Activated CD8-positive, alpha-beta memory T cell treated with anti-CD3 and anti-CD28 coated beads, Interleukin-2, amount 50 U/mL, for 24 hours (primary cell): ENCODE results near the gene LSAMP.
"Not testable (repeated sequence)": the region's sequence is repeated elsewhere in the genome, so short reads cannot be mapped to it uniquely, and the experiment has no call there.

ENCODE experiments used
- DNase-seq: peaks from one replicate; pipeline ENCODE4 v3.0.0-alpha.2; 2020; ENCODE audit errors: extremely low read depth

LSAMP gene

DNA sequence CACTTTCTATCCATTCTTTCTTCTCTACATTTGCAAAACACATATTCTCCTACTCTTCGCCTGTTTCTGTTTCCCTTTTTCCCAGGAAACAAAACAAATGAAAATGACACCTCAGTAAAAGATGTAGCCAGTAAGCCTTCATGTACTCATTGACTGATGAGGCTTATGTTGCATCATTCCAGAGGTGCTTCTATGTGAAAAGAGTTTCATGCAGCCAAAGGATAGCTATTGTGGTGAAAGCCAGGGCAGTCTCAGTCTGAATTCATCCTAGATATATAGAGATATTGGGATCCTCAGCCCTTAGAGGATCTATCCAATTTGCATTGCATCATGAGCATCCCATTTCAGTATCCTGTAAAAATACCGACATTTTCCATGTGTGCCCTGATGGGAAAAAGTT is 554.7 kb downstream of the LSAMP start:
- DNase-seq, result no peak

DNA sequence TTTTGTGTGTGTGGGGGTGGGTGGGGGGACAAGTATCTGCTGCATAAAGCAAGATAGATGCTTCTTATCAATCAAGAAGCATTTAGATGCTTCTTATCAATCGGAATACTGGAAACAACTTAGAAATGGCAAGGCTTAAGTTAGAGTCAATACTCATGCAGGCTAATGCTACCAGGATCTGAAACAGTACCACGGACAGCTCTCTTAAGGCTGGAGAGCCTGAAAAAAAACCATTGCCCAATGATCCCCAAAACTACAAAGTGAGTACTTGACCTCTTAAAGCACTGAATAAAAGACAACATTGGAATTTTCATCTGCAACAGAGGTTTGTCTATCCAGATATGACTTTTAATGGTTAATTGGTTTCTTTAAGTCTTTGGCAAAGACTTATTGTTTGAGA is 559.7 kb downstream of the LSAMP start:
- no peak for DNase-seq

DNA sequence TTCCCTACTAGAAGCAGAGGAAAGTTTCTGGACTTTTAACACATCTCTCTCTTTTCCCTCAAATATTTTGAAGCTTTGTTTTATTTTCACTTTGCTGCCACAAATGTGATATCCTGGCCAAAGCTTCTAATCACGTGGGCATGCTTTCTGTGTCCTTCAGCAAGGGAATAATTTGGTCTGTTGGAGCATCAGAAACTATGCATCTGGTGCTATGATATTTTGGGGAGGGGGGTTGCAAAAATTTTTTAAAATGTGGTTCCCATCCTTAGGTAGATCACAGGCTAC is 567.7 kb downstream of the LSAMP start:
- DNase-seq, result no peak

DNA sequence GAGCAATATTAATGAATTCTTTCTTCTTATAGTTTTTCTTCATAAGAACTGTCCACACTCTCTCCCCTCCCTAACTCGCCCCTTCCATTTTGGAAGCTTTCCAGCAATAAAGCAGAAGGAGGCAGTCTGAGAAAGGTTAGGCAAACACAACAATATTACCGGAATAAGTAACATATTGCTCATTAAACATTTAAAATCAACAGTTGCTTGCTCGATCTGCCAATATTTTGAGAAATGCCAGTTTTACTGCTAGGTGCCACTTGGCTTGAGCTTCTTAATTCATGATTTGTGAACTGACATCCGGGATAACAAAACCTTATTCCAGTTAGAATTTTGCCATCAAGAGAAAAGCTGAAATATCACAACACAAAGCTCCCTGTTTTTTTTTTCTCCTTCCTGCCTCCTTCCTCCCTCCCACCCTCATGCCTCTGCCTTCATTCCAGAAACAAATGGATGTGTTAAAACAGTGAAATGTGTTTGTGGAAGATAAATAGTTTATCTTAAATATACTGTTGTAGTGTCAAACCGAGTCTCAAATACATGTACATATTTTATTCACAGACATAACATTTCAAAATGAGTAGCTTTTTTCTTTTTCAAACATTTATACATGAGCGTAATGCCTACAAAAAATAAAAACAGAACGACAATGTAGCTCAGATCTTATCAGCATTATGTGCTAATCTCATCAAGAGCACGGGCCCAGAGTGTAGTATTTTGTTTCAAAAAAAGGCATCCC is 568.2 kb downstream of the LSAMP start:
- no peak for DNase-seq

DNA sequence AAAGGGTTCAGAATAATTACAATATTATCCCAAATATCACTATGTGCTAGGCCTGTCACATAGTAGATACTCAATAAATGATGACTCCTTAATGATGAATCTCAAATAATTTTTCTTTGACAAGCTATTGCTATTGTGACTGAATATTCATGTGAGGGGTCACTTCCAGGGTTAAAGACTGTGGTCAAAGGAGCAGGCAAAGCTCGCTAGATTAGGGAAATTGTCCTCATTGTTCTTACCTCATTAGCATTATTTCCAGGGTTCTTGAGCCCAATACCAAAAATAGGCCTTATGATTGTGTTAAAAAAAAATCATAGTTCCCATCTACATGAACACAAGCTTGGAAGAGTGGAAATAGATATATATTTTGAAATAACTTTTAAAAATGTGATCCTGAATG is 569.8 kb downstream of the LSAMP start:
- DNase-seq, result no peak

DNA sequence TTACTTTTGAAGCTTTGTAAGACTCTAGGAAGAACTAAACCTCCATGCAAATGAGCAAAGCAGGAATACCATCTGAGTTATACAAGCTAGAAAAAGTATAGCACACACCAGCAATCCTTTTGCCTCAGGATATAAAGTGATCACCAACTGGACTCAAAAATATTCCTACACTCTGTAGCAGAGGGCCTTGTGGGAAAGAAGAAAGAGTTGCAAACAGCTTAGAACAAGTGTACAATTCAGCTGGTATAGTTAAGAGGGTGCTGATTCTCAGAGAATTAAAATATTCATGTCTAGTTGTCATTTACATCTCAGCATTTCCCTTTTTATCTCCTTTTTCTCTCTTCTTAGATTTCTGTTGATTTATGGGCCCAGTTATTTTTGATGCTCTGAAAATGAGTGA is 573.6 kb downstream of the LSAMP start:
- no peak for DNase-seq

DNA sequence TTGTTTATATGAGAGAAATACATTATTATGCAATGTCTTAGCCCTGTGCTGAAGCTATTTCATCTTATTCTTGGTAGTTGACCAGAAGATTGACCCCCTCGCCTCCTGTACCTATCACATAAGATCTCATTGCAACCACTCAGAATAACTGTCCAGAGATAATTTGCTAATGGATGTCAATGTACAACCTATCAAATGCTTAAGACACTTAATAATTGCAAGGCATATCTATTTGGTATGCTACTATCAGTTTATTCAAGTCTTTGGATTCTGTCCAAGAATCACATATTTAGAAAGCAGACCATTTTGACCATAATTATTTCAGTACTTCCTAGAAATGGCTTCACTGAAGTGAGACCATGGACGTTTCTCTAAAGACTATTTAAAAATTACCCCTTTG is 580.4 kb downstream of the LSAMP start:
- DNase-seq, result no peak

DNA sequence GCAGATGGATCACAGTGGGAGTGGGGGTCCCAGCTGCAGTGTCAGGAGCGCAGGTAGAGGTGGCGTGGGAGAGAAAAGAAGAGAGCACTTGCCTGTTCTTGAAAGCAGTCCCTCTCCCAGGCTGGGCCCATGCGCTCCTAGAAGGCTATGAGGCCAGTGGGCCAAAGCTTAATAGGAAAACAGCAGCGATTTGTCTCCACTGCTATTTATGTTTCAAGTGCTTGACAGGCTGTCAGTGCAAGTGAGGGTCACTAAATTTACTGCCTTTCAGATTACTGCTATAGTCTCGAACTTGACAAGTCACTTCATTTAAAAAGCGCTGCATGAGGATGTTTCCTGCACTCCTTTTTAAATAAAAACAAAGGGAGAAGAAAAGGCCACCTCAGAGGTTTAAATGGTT is 582.4 kb downstream of the LSAMP start:
- no peak for DNase-seq

DNA sequence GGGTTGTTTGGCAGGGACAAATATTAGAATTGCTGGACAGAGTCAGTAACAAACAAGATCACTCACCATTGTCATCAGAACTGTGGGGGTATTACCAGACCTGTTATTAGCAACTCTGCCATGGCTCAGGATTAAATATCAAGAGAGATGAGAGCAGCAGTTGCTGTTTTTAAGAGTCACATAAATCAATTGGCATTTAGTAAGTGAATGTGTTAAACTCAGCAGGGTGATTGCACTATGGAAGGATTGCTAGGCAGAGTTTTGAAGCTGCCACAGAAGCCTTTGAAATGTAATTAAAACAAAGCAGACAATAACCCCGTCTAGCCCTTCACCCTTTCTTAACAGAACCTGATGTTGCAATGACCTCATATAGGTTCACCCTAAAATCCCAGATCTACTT is 583.2 kb downstream of the LSAMP start:
- DNase-seq, result no peak

DNA sequence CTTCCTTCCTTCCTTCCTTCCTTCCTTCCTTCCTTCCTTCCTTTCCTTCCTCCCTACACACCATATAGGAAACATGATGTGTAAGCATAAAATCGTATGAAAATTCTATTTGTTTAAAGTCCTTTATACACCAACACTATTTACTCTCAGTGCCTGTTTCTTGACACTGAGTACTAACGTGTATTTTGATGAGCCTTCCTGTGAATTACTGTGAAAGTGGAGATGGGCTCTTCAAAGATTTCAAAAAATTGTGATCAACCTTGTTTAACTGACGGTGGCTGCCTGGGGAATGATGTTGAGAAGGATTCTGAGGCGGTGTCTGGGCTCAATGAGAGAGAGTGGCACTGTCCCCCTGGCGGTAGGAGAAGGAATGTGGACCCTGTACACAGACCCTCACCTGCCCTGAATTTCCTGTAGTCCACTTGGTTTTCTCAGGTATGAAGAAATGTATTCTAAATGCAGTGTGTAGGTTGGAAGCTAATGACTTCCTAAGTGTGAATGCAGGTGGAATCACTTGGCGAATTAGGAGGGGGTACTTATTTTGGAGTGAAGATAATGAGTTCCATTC is 584.0 kb downstream of the LSAMP start:
- no peak for DNase-seq

DNA sequence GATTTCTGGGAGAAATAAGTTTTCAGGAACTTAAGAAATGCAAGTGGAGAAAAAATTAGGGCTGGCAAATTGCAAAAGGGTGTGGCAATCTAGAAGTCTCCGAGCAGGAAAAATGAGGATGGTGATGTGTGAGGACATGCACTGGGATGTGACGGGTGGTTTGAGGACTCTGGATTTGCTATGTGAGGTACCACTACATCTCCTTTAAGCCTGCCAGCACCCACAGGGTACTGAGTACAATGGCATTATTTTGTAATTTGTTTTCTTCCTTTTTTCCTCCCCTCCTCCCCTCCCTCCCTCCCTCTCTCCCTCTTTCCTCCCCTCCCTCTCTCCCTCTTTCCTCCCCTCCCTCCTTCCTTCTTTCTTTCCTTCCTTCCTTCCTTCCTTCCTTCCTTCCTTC is 584.5 kb downstream of the LSAMP start:
- DNase-seq, result no peak

DNA sequence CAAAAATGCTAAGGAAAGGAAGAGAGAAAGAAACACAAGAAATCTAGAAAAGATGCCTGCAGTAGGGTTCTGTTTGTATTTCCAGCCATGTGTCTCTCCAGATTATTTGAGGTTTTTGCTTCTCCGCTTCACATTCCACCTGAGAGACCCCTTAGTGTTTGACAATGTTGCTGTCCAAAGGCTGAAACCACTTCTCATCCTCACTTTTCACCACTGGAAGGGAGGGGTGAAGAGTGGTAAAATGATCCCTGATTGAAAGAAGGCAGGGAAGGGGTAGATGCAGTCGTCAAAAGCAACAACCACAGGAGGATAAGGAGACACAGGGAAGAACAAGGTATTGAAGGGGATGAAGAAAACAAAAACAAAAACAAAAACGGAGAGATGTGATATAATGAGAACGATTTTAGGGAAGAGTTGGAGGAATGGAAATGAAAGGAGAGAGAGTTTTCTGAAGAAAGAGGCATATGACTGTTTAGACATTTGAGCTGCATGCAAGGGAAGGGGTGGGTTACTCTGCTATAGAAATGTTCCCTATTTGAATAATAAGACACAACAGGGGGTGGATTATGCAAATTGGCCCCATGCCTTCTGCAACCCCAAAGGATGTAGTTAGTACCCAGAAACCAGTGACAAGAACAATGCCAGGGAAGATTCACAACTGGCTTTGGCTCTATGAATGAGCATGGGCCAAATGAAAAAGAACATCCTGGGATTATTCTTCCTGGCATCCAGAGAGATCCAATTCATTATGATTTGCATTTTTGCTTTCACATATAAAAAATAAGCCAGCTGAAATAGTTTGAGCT is 586.1 kb downstream of the LSAMP start:
- DNase-seq, result no peak

DNA sequence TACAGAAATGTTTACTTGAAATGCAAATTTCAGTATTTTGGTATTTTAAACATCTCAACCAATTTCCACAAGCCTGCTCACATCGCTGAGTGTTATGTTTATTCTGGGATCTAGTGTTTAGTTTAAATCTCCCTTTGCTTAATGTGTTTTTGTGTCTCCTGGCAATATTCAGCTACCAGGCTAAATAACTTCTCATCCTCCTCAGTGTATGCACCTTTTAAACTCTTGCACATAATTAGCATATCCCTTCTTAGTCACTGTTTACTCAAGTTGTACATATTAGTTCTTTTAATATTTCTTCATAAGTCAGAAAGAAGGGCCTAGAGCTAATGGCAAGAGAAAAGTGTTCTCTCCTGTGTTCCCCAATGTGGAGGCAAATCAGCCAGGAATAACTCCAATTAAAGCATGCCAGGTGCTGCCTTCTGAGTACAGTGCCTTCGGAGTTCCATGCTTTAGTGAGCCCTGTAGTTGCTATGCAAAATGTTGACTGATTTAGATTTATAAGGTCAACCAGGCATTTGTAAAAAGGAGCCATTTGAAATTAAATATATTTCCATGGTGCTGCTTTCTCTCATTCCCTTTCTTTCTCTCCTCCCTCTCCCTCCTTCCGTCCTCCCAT is 587.7 kb downstream of the LSAMP start:
- DNase-seq, result no peak

DNA sequence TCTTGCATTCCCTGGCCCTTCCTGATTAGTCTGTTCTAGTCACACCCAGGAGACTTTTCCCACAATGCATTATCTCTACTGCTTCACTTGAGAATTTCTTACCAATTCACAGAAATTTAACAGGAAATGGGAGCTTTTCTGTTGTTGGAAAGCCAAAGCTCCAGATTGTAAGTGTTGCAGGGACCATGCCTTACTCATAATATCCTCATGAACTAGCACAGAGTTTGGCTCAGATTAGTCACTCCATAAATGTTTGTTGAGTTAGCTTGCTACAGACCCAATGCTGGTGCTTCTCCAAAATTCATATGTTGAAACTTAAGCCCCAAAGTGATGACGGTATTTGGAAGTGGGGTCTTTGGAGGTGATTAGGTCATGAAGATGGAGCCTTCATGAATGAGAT is 589.4 kb downstream of the LSAMP start:
- DNase-seq, result no peak

DNA sequence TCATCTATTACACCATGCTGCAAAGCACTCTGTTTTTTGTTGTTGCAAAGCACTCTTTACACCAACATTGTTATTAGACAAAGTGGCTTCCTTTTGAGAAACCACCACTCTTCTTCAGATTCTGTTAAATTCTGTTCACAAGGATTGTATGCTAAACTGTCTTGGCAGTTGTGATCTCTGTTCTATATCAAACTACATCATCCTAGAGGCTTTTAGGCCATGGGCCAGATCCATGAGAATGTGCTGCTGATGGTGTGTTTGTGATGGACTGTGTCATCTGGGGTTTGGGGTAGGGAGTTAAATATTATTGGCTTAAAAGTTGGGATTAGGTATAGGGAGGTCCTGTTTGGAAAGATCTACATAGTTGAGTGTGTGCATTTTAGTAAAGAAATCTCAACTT is 592.2 kb downstream of the LSAMP start:
- no peak for DNase-seq

DNA sequence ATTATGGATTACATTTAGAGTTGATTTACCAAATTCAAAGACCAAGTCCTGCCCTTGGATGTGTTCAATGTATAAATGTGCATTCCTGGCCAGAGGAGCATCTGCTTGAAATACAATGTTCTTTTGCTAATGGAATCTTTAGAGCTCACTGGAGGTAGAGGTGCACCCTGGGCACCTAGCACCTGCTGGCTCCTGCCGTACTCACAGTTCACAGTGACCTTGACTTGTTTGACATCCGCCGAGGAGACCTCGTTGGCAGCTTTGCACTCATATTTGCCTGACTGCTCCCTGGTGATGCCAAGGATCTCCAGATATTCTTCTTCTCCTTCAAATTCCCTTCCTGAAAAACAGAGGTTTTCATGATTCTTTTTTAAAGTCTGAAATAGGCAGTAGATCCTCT is 593.0 kb downstream of the LSAMP start:
- DNase-seq, result no peak

DNA sequence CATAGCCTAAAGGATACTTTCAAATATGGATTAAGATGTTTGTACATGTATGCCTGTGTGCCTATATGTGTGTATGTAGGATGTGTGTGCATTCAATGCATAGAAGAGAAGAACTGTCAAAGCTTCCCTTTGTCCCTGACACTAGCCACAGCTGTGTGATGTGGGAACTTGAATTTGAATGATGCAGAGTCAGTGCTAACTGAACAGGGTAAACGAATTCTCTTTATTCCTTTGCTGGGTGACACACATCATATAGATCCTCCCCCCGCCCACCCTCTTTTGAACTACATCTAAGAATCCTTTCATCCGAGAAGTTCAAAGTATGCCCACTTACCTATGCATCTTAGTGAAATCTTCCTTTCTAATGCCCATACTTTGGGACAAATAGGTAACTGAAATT is 593.7 kb downstream of the LSAMP start:
- no peak for DNase-seq

DNA sequence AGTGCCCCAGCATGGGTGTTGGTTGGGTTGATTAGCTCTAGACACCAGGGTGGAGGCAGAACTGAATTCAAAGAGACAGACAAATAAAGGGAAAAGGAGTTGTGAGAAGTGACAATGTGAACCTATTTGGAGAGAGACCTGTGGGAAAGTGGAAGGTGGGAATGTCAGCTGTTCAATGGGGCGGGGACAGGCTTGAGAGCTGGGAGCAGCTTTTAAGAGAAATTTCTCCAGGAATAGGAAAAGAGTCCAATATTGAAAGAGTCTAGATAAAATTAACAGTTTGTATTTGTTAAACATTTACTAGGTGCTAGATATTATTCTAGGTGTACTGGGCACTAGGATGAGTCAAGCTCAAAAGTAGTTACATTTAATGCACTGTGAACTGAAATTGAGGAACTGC is 596.6 kb downstream of the LSAMP start:
- DNase-seq, result no peak

DNA sequence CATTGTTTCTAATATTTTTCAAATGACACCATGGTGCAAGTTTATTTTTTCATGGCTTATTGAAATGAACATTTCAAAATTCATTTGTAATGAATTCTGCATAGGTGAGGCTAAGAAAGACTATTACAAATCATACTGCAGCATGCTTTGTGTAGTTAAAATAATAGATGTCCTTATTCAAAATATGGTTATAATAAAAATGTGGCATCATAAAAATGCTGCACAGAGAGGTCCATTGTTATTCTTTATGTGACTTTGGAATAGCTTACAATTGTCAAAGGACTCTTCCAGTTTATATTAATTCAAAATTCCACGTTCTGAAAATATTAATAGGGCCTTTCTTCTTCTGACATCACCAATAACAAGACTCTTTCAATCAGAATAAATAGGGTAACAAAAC is 599.3 kb downstream of the LSAMP start:
- no peak for DNase-seq

DNA sequence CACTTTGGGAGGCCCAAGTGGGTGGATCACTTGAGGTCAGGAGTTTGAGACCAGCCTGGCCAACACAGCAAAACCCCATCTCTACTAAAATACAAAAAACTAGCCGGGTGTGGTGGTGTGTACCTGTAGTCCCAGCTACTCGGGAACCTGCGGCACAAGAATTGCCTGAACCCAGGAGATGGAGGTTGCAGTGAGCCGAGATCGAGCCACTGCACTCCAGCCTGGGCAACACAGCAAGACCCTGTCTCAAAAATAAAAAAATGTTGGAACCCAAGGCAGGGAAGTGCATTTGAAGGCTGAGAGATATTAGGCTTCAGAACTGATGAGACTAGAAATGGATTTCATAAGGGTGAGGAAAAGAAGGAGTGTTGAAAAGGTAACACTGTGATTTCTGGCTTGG is 600.6 kb downstream of the LSAMP start:
- not testable (repeated sequence) for DNase-seq

DNA sequence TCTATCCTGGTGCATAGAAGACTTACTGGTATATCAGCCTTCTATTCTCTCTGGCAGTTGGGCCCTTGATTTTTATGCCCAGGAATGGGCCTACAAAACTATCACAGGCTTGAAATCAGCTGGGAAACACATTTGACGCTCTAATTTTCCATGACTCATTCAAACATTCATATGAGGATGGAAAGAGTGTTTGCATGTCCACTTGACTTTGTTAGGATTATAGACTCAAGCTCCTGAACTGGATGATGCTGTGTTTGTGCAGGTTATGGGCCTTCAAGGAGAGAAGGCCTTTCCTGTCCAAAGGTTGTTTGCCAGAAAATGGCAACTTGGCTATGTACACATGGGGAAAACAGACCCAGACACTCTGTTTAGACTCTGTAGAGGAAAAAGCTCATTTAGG is 602.1 kb downstream of the LSAMP start:
- DNase-seq, result no peak

DNA sequence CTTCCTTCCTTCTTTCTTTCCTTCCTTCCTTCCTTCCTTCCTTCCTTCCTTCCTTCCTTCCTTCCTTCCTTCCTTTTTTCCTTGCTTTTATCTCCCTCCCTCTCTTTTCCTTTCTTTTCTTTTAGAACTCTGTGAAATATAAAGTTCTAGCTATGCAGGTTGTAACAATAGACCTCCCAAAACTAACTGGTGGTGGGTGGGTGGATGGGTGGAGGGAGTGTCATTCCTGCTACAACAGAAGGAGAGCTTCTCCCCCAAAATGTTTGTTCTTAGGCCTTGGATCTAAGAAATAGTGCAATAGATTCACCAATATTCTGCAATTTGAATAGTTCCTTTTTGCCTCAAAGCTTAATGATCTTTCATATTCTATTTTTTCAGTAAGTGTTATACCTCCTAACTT is 606.0 kb downstream of the LSAMP start:
- no peak for DNase-seq

DNA sequence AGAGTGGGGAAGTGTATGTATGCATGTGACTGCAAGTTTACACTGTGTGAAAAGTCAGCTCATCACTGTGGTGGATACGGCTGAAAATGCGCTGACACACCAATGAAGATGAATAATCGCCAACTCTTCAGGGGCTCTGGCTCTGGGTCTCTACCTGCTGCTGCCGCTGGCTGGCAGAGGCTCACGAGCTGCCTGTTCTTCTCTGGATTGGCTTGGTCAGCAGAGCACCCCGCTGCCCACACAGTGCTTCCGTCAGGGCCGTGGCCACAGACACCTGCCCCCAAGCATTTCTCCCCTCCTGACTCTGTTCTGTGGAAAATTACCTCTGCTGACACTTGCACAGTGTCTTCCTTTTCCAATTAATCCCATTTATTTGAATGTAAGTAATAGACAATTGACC is 606.5 kb downstream of the LSAMP start:
- no peak for DNase-seq
